Endodermal cell (in vitro differentiated cells): ENCODE results near the gene GPM6B. TPM values are rescaled to one million over a fixed set of nuclear protein-coding genes. Genes with fewer than 3 reads are reported as not detected.
"Not testable (repeated sequence)": the region's sequence is repeated elsewhere in the genome, so short reads cannot be mapped to it uniquely, and the experiment has no call there.

Source experiments
- DNase-seq: peaks from one replicate; pipeline ENCODE4 v3.0.0-alpha.2; 2017
- H3K27ac ChIP-seq: 2 replicates; pipeline ENCODE4 v1.5.1; 2013; ENCODE audit warnings: mild to moderate bottlenecking, low read depth, low read length, moderate library complexity
- H3K27me3 ChIP-seq: 2 replicates; pipeline ENCODE4 v1.6.1; 2013; ENCODE audit warnings: mild to moderate bottlenecking, low read length, moderate library complexity; ENCODE audit not compliant: insufficient read depth, control insufficient read depth, poor library complexity, severe bottlenecking
- H3K36me3 ChIP-seq: 2 replicates; pipeline ENCODE4 v1.7.0; 2013; ENCODE audit warnings: mild to moderate bottlenecking, low read length, moderate library complexity; ENCODE audit not compliant: control insufficient read depth, insufficient read depth
- H3K4me1 ChIP-seq: one replicate; pipeline ENCODE4 v1.7.0; 2013; ENCODE audit warnings: low read length; ENCODE audit not compliant: control insufficient read depth, insufficient read depth
- H3K4me3 ChIP-seq: 2 replicates; pipeline ENCODE4 v1.5.1; 2013; ENCODE audit warnings: mild to moderate bottlenecking, low read length, moderate library complexity
- H3K9ac ChIP-seq: 2 replicates; pipeline ENCODE4 v1.6.1; 2013; ENCODE audit warnings: mild to moderate bottlenecking, low read length, moderate library complexity; ENCODE audit not compliant: poor library complexity, severe bottlenecking; ENCODE audit errors: extremely low read depth
- H3K9me3 ChIP-seq: 2 replicates; pipeline ENCODE4 v1.6.1; 2013; ENCODE audit warnings: mild to moderate bottlenecking, low read length, moderate library complexity; ENCODE audit not compliant: control insufficient read depth
- H3K27ac Mint-ChIP-seq: 2 replicates; pipeline ENCODE4 v1.8.0; 2020; ENCODE audit warnings: mixed read lengths
- H3K27me3 Mint-ChIP-seq: 2 replicates; pipeline ENCODE4 v1.8.0; 2021; ENCODE audit warnings: mild to moderate bottlenecking, mixed read lengths; ENCODE audit not compliant: insufficient read depth
- H3K36me3 Mint-ChIP-seq: 2 replicates; pipeline ENCODE4 v1.8.0; 2020; ENCODE audit warnings: low read depth, mixed read lengths
- H3K4me1 Mint-ChIP-seq: 2 replicates; pipeline ENCODE4 v1.8.0; 2020; ENCODE audit warnings: mixed read lengths
- H3K4me3 Mint-ChIP-seq: 2 replicates; pipeline ENCODE4 v1.8.0; 2020; ENCODE audit warnings: mild to moderate bottlenecking, moderate library complexity, mixed read lengths
- H3K9me3 Mint-ChIP-seq: 2 replicates; pipeline ENCODE4 v1.8.0; 2020; ENCODE audit warnings: mild to moderate bottlenecking, mixed read lengths
- CTCF ChIP-seq: fragments of 200-600 bp; sonication (generic); conservative IDR thresholded peaks from 2 replicates; pipeline ENCODE4 v1.5.0; 2021; ENCODE audit warnings: antibody characterized with exemption, mild to moderate bottlenecking
- WGBS, 2 experiments: methylation state at CpG; one replicate each; pipeline versions ENCODE4 v1.1.5 to v1.1.7; 2013; ENCODE audit warnings: missing lambda C conversion rate in 2 of 2, mixed read lengths in 1 of 2; ENCODE audit not compliant: insufficient coverage in 1 of 2, insufficient read length in 1 of 2; 5-methylcytosine and 5-hydroxymethylcytosine counted together
- total RNA-seq, 2 donors: library from RNA; stranded (reverse); fragmentation: NEBNext Ultra II Directional in 1 of 2; extraction: Animal tissue kit (Norgen Biotek cat#: 25700) in 1 of 2; gene quantifications; 2 replicates in 1 of 2; 3 replicates in 1 of 2; pipeline ENCODE4 v1.2.1, GENCODE V29; 2021

Gene GPM6B
- total RNA-seq, 2 donors from 2014 or later: 26.2 to 61.1 TPM

DNA sequence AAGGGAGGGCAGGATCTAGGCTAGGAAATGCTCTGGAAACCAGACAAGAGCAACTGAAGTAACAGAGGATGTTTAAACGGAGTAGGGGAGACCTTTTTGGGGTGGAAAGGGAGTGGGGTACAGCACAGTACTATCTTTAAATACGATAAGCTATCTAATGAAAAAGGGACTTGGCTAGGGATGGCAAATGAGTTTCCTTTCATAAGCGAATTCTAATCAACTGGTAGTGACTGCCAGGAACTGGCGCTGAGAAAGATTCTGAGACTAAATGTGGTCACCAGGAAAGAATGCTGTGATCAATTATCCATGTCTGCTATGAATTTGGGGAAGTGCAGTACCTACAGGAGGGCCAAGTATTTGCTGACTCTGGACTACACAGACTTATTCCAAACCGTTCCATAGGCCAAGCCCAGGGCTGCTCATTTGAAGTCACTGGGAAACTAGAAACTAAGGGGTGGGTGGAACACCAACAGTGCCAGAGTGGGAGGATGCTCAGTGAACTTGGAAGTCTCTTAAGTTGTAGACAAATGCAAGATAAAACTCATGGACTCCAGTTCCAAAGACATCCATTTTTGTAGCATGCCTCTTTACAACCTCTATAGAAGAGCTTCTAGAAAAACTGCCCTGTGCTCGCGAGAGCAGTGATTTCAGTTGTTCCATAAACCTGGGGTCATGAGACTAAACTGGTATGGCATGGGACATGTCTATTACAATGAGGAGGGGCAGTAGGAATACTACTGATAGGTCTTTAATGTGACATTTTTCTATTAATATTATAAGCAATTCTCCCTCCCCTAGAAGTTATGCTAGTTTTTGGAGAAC, 84.4 kb downstream of the GPM6B start:
- Mint-ChIP-seq H3K36me3 (peaks cover 19% of the 10 kb centered on the region), H3K27ac (no peak overlapping the region), H3K27me3 (no peaks in the 10 kb centered on the region), H3K4me3 (no peak overlapping the region), H3K9me3 (peaks cover 62% of the 10 kb centered on the region), H3K4me1 (peaks cover 15% of the 10 kb centered on the region)
- Histone ChIP-seq H3K9ac (no peak overlapping the region), H3K27me3 (no peaks in the 10 kb centered on the region), H3K4me1 (no peaks in the 10 kb centered on the region), H3K4me3 (peak overlapping the region; percentile 89), H3K9me3 (no peaks in the 10 kb centered on the region), H3K36me3 (peaks cover 6% of the 10 kb centered on the region), H3K27ac (no peak overlapping the region)
- TF ChIP-seq CTCF: no peak
- no peak for DNase-seq
- 93 to 100% methylated on average over 3 to 5 of the region's 7 CpGs for WGBS, 2 experiments

DNA sequence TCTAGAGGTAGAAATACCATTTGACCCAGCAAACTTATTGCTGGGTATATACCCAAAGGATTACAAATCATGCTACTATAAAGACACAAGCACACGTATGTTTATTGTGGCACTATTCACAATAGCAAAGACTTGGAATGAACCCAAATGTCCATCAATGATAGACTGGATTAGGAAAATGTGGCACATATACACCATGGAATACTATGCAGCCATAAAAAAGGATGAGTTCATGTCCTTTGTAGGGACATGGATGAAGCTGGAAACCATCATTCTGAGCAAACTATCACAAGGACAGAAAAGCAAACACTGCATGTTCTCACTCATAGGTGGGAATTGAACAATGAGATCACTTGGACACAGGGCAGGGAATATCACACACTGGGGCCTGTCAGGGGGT, 86.4 kb downstream of the GPM6B start:
- H3K27ac ChIP-seq, DNase-seq, H3K4me3 ChIP-seq, H3K9me3 ChIP-seq, H3K9ac ChIP-seq, H3K27ac Mint-ChIP-seq, H3K4me1 ChIP-seq, H3K27me3 Mint-ChIP-seq, H3K4me3 Mint-ChIP-seq, H3K27me3 ChIP-seq, H3K36me3 ChIP-seq: not testable (repeated sequence)
- peaks cover 68% of the 10 kb centered on the region for H3K9me3 Mint-ChIP-seq
- H3K36me3 Mint-ChIP-seq: peaks cover 23% of the 10 kb centered on the region
- H3K4me1 Mint-ChIP-seq: peaks cover 15% of the 10 kb centered on the region
- no CpG with 5 or more reads among the region's 1 CpG for WGBS, 2 experiments

DNA sequence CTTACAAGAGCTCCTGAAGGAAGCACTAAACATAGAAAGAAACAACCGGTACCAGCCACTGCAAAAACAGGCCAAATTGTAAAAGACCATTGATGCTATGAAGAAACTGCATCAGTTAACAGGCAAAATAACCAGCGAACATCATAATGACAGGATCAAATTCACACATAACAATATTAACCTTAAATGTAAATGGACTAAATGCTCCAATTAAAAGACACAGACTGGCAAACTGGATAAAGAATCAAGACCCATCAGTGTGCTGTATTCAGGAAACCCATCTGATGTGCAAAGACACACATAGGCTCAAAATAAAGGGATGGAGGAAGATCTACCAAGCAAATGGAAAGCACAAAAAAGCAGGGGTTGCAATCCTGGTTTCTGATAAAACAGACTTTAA, 90.3 kb downstream of the GPM6B start:
- H3K4me3 ChIP-seq, H3K27me3 Mint-ChIP-seq, DNase-seq, H3K4me1 Mint-ChIP-seq, H3K36me3 ChIP-seq, H3K27ac Mint-ChIP-seq, H3K9ac ChIP-seq, H3K27me3 ChIP-seq, H3K4me3 Mint-ChIP-seq, H3K9me3 ChIP-seq, H3K27ac ChIP-seq, H3K4me1 ChIP-seq: not testable (repeated sequence)
- WGBS, 2 experiments: 100% methylated on average over 1 of the region's 2 CpGs; no CpG with 5 or more reads in 1 of the 2 experiments
- peaks cover 36% of the 10 kb centered on the region for H3K36me3 Mint-ChIP-seq
- H3K9me3 Mint-ChIP-seq: peaks cover 78% of the 10 kb centered on the region

- not testable (repeated sequence) for H3K27ac ChIP-seq, H3K27me3 ChIP-seq, H3K9me3 ChIP-seq, H3K4me3 Mint-ChIP-seq, H3K27me3 Mint-ChIP-seq, H3K4me1 Mint-ChIP-seq, H3K36me3 ChIP-seq, H3K4me3 ChIP-seq, H3K9ac ChIP-seq, H3K4me1 ChIP-seq
- peak overlapping the region; percentile 26 for H3K27ac Mint-ChIP-seq
- H3K36me3 Mint-ChIP-seq: peaks cover 28% of the 10 kb centered on the region
- peak; percentile 57 for DNase-seq
- peaks cover 77% of the 10 kb centered on the region for H3K9me3 Mint-ChIP-seq
- 60 to 84% methylated on average over 1 to 8 of the region's 9 CpGs for WGBS, 2 experiments
These were observed 92.0 kb downstream of the GPM6B start for GRCh38 chrX:13724878-13725277.
